NOMO-1 (cell line): ENCODE measurements around the gene TRAPPC2L.

Source experiments
- DNase-seq, 2 experiments: peaks; one replicate each; lab custom pipeline; 2025; ENCODE audit not compliant: unreplicated experiment in 2 of 2; lab: John Stamatoyannopoulos, UW

TRAPPC2L gene

GRCh38 chr16:88837806-88838205, 19.1 kb upstream of the TRAPPC2L start:
- no peak for DNase-seq

GRCh38 chr16:88838566-88838965, 18.4 kb upstream of the TRAPPC2L start:
- no peak for DNase-seq

GRCh38 chr16:88839026-88839529, 17.8 kb upstream of the TRAPPC2L start:
- no peak for DNase-seq

- peak; percentile 61 to 65 for DNase-seq
Measured at GRCh38 chr16:88839745-88840599, 17.0 kb upstream of the TRAPPC2L start.

- DNase-seq: no peak
Measured at GRCh38 chr16:88840600-88841215, 16.2 kb upstream of the TRAPPC2L start.

- no peak for DNase-seq
Measured at GRCh38 chr16:88841521-88842307, 15.2 kb upstream of the TRAPPC2L start.

GRCh38 chr16:88842308-88842756, 14.6 kb upstream of the TRAPPC2L start:
- DNase-seq: no peak

- DNase-seq: no peak
Measured at GRCh38 chr16:88842806-88843205, 14.1 kb upstream of the TRAPPC2L start.

- DNase-seq: no peak
Measured at GRCh38 chr16:88843256-88843655, 13.7 kb upstream of the TRAPPC2L start.

GRCh38 chr16:88844419-88845036, 12.4 kb upstream of the TRAPPC2L start:
- DNase-seq: no peak

- DNase-seq: no peak
Measured at GRCh38 chr16:88846088-88846487, 10.8 kb upstream of the TRAPPC2L start.

GRCh38 chr16:88847654-88848053, 9.3 kb upstream of the TRAPPC2L start:
- no peak for DNase-seq

- DNase-seq: no peak
Measured at GRCh38 chr16:88848557-88848956, 8.4 kb upstream of the TRAPPC2L start.

GRCh38 chr16:88850531-88851199, 6.3 kb upstream of the TRAPPC2L start:
- no peak for DNase-seq

GRCh38 chr16:88851616-88852015, 5.3 kb upstream of the TRAPPC2L start:
- DNase-seq: no peak

GRCh38 chr16:88853325-88853941, 3.5 kb upstream of the TRAPPC2L start:
- DNase-seq: no peak

GRCh38 chr16:88854306-88855111, 2.4 kb upstream of the TRAPPC2L start:
- DNase-seq: peak in 1 of 2 experiments; percentile 19

GRCh38 chr16:88855176-88855575, 1.8 kb upstream of the TRAPPC2L start:
- DNase-seq: peak; percentile 17 to 60

- no peak for DNase-seq
Measured at GRCh38 chr16:88855736-88856121, 1.2 kb upstream of the TRAPPC2L start.
